Kidney tubule cell (primary cell): Measurements from ENCODE around the gene DDX41.

ENCODE experiments used
- DNase-seq: peaks from one replicate; pipeline ENCODE4 v3.0.0-alpha.2; 2018; ENCODE audit warnings: low spot score

Gene DDX41

GRCh38 chr5:177513500-177513899, 3.3 kb downstream of the DDX41 start:
- no peak for DNase-seq

GRCh38 chr5:177512736-177513380, 3.9 kb downstream of the DDX41 start:
- no peak for DNase-seq

DNA sequence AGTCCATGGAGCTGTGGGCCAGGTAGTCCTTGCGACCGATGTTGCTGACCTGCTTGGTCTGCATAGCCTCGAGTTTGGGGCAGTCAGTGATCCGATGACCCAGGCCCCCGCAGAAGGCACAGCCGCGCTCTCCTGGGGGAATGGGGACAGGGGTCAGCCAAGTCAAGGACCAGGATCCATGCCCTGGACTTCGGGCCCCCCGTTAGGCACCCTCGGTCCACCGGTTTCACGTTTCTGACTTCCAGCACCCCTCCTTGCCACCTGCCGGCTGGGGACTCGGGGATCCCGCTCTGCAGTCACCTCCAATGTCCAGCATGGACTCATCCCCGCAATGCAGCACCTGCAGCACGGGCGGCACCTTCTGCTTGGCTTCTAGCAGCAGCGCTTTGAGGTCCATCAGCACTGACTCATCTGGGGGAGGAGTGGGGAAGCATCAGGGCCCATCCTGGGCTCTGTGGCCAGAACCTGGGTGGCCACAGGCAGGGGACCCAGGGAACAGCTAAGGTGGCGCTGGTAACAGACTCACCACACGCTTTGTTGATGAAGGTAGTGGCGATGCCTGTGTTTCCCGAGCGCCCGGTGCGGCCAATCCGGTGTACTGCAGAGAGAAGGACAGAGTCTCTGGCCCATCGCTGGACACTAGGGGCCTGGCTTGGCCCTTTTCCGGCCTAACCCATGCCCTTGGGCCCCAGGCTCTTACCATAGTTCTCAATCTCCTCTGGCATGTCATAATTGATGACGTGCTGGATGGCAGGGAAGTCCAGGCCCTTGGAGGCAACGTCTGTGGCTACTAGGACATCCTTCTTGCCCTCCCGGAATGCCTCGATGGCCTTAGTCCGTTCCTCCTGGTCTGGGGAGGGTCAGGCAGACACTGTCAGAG, 4.7 kb downstream of the DDX41 start:
- DNase-seq = no peak

DNA sequence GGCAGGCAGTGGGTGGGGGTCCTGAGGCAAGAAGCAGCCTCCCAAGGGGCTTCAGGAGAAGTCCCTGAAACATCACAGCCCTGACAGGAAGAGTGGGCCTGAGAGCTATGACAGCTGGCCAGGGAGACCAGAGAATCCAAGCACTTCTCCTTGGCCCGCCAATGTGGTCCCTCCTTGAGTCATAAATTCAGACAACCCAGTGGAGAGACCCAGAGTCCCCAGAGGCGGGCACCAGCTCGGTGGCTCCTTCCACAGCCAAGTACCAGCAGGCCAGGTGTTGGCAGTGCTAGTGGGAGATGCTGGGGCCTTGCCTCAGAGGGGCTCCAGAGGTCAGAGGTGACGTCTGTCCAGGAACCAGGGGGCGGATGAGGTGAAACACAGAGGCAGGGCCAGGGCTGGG, 5.6 kb downstream of the DDX41 start:
- DNase-seq = no peak

DNA sequence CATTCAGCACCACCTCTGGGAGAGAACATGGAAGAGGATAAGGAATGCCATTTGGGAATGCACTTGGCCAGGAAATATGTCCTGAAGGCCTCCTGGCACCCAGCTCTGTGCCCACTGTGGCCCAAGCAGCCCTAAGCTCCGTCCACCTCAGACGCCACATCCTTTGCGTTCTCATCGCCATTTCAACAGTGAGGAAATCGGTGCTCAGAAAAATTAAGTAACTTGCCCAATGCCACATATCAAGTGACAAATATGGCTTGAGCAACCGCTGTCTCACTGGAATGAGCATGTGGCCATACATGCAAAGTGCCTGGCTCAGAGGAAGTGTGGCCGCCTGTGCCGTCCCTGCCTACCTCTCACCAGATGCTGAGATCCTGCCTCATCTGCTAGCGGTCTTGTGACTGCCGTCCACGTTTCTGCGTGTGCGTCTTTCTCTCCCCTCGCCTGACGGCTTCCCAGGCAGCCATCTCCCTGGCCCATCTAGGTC, 6.2 kb downstream of the DDX41 start:
- DNase-seq = no peak

- DNase-seq = no peak
Measured at GRCh38 chr5:177509991-177510566, 6.7 kb downstream of the DDX41 start.

GRCh38 chr5:177509381-177509951, 7.3 kb downstream of the DDX41 start, which contains the start of gene DOK3:
TSS of gene DOK3 (minus strand) at chr5:177509826. CDS start at chr5:177509540, 286 bp downstream.
- no peak for DNase-seq

- no peak for DNase-seq
Measured at GRCh38 chr5:177508837-177509236, 7.9 kb downstream of the DDX41 start.

GRCh38 chr5:177508221-177508611, 8.5 kb downstream of the DDX41 start:
- DNase-seq = no peak

- no peak for DNase-seq
Measured at GRCh38 chr5:177507596-177508220, 9.1 kb downstream of the DDX41 start.

DNA sequence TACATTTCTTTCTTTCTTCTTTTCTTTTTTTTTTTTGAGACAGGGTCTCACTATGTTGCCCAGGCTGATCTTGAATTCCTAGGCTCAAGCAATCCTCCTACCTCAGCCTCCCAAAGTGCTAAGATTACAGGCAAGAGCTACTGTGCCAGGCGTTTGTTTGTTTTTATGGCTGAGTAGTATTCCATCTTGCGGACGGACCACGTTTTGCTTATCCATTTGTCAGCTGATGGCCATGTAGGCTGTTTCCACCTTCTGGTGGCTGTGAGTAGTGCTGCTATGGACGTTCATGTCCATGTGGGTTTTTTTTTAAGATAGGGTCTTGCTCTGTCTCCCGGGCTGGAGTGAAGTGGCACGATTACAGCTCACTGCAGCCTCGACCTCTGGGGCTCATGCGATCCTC, 9.6 kb downstream of the DDX41 start:
- no peak for DNase-seq

DNA sequence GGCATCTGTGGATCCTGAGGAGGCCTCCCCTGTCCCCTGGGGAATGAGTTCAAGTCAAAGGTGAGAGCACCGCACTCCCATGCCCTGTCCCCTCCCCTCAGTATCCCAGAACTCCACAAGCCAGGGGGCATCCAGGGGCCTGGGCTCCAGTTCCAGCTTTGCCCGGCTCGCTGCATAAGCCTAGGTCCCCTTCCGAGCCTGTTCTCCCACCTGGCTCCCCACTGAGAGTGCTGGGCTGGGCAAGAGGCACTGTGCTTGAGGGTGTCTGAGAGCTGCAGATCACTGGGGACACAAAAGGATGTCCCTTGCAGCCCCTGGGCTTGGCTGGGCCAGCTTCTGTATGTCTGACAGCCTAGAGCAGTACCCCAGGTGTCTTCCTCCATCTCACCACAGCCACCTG, 11.7 kb downstream of the DDX41 start:
- DNase-seq = no peak

DNA sequence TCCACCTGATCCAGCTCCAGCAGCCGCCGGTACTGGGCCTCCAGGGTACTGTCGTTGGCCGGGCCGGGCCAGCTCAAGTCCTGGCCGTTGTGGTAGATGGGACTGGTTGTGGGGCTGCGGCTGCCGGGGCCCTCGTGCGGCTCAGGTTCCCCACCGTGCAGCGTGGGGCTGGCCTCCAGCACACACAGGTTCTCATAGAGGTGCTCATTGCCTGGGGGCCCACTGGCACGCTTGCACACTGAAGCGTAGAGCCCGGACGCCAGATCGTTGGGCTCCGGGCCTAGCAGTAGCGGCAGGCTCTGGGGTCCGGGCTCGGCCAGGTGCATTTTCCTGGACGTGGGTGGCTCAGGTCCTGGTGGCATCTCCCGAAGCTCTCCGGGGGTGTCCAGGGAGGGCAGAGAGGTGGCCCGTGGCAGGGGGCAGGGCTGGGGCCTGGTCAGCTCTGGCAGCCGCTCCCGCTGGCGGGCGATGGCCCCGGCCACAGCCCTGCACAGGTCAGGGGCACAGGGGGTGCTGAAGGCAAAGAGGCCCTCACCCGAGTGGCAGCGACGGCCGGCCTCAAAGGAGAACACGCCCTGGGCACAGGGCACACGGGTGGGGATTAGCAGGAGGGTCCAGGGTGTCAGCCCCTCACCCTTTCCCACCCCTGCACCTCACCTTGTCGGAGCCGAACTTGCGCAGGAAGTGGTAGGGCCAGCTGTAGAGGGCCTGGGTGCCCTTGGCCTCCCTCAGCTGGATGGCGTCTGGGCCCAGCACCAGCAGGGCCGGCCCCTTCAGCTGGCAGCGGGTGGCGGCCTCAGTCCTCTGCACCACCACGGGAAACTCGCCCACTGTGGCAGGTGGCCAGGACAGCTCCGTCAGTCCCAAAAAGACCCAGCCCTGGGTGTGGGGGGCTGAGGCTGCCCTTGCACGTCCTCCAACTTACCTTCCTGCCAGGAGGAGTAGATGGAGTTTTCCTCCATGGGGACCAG, 12.4 kb downstream of the DDX41 start:
- no peak for DNase-seq

DNA sequence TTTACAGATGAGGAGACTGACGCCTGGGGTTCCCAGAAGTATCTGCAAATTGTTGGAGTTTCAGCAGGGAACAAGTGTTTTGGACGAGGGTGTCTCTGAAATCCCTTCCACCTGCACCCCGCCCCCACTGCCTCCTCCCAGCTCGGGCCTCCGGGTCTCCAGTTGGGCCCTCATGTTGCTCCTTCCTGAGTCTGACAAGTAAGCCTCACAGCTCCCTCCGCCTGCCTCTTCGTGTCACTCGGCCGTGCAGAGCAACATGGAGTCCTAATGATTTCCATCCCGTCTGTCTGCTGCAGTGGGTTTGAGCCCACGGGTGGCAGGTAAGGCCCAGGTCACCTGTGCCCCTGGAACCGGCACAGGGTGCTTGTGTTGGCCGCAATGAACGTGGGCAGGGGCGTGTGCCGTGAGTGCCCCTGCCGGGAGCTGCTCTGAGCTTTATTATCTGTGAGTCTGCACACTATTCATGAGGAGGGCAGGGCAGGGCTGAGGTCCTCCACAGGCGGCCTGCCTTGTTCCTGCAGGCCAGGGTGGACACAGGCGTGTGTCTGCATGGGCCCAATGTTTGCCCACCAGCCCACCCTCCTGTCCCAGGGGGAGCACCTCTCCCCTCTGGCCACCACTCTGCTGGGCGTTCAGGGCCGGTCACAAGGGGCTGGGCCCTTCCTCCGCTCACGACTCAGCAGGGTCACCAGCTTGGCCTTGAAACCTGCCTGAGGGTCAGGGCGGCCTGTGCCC, 13.2 kb downstream of the DDX41 start:
- no peak for DNase-seq

DNA sequence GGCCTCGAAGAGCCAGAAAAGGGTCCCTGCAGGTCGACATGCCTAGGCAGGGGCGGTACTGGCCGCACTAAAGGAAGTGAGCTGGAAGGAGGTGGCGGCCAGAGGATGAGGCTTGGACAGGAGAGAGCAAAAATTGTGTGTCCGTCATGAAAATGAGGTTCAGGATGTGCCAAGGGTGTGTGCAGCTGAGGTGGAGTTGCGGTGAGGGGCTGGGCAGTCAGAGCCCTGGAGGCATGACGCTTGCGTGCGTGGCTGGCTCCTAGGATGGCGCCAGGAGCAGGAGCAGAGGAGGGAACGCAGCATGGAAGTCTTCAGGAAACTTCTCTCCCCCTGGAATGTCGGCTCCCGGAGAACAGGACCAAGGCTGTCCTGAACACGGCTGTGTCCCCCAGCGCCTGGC, 13.9 kb downstream of the DDX41 start:
- no peak for DNase-seq

GRCh38 chr5:177501874-177502678, 14.7 kb downstream of the DDX41 start:
- DNase-seq = no peak

- peak; percentile 81 for DNase-seq
Measured at GRCh38 chr5:177500685-177501522, 15.9 kb downstream of the DDX41 start.

DNA sequence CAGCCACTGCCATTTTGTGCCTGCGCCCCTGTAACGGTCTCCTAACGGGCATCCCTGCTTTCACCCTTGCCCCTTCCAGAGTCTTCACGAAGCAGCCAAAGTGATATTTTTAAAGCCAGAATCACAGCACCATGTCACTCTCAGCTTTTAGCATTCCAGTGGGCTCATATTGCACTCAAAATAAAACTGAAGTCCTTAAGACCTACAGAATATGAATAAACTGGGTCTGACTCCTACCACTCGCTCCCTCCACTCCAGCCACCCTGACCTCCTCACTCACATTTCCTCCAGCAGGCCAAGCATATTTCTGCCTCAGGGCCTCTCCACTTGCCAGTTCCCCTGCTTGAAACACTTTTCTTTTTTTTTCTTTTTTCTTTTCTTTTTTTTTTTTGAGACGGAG, 16.9 kb downstream of the DDX41 start:
- no peak for DNase-seq
